GM18858 (cell line): ENCODE results near the gene NOX3.
A peak's percentile ranks its signal among the peaks of the same experiment; 100 is the strongest.
"Not testable (repeated sequence)": the region's sequence is repeated elsewhere in the genome, so short reads cannot be mapped to it uniquely, and the experiment has no call there.

ENCODE experiments used
- ATAC-seq: cut with Tn5 transposase; IDR thresholded peaks from one replicate; pipeline ENCODE4 v1.9.1; 2021; ENCODE audit not compliant: unreplicated experiment

The NOX3 gene, protein sequence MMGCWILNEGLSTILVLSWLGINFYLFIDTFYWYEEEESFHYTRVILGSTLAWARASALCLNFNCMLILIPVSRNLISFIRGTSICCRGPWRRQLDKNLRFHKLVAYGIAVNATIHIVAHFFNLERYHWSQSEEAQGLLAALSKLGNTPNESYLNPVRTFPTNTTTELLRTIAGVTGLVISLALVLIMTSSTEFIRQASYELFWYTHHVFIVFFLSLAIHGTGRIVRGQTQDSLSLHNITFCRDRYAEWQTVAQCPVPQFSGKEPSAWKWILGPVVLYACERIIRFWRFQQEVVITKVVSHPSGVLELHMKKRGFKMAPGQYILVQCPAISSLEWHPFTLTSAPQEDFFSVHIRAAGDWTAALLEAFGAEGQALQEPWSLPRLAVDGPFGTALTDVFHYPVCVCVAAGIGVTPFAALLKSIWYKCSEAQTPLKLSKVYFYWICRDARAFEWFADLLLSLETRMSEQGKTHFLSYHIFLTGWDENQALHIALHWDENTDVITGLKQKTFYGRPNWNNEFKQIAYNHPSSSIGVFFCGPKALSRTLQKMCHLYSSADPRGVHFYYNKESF

GRCh38 chr6:155455766-155456165, at the start of gene NOX3:
Gene NOX3, minus strand, starts transcription at chr6:155455839. Its CDS starts 39 bp downstream, at chr6:155455800.
- no peak for ATAC-seq

GRCh38 chr6:155504848-155505607, 49.4 kb upstream of the NOX3 start:
- ATAC-seq = no peak

DNA sequence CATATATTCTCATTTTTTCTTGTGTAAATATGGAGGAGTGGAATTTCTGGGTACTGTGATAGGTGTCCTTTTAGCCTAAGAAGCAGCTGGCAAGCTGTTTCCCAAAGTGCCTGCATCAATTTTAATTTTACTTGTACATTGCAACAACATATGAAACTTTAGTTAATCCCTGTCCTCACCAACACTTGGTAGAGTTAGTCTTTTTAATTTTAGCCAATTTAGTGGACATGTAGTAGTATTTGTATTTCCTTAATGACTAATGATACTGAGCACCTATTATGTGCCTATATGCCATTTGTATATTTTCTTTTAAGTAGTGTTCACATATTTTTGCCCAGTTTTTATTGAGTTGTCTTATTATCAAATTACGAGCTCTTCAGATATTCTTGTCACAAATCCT, 46.8 kb upstream of the NOX3 start:
- ATAC-seq = no peak

DNA sequence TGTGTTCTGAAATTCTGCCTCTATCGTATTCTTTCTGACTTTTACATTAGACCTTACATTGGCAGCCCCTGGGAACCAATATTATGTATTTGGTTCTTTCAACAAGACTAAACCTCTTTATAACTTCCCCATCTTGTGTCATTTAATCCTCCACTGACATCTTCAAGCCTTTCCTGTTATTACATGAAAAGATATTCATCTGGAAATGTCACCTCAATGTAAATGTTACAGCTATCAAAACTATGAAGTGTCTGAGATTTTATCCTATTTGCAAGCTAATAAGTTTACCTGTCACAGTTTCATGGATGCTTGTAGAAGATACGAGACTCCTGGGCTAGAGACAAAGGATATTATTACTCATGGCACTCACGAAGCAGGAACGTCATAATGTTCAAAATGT, 43.9 kb upstream of the NOX3 start:
- ATAC-seq = no peak

DNA sequence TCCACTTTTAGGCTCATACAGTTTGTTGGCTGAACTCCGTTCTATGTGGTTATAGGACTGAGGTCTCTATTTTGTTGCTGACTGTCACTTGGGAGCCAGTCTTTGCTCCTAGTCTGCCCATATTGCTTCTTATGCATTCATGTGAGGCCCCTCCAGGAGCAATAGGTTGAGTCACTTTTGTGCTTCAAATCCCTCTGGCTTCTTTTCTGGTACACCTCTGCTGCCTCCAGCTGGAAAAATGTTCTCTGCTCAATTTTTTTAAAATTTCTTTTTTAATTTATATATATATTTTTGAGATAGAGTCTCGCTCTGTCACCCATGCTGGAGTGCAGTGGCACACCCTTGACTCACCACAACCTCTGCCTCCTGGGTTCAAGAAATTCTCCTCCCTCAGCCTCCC, 42.7 kb upstream of the NOX3 start:
- no peak for ATAC-seq

- ATAC-seq = no peak
These were observed 41.6 kb upstream of the NOX3 start for GRCh38 chr6:155497273-155497672.

GRCh38 chr6:155495011-155495768, 39.6 kb upstream of the NOX3 start:
- ATAC-seq = no peak

- ATAC-seq = peak; percentile 72
These were observed 38.1 kb upstream of the NOX3 start for GRCh38 chr6:155493694-155494143.

DNA sequence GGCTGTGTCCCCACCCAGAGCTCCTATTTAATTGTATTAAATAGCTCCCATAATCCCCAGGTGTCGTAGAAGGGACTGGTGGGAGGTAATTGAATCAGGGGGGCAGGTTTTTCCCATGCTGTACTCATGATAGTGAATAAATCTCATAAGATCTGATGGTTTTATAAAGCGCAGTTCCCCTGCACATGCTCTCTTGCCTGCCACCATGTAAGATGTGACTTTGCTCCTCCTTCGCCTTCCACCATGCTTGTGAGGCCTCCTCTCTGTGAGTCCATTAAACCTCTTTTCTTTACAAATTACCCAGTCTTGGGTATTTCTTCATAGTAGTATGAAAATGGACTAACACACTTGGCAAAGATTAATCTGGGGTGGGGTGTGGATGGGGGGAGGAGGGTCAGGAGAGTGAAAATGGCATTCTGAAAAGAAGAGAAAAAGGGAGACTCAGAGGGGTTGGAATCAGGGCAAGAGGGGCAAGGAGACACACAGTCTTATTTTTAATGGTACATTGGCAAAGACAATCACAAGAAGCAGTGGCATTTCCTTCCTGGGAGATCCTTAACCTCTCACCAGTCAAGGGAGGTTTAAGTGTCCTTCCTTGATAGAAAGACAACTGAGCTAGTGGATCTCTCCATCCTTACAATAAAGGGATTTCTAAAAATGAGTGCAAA, 37.5 kb upstream of the NOX3 start:
- ATAC-seq = no peak

- ATAC-seq = no peak
These were observed 36.6 kb upstream of the NOX3 start for GRCh38 chr6:155492061-155492735.

- ATAC-seq = no peak
These were observed 35.8 kb upstream of the NOX3 start for GRCh38 chr6:155491421-155491820.

GRCh38 chr6:155488197-155488596, 32.6 kb upstream of the NOX3 start:
- ATAC-seq = not testable (repeated sequence)

GRCh38 chr6:155487371-155488130, 31.9 kb upstream of the NOX3 start:
- no peak for ATAC-seq

- ATAC-seq = no peak
These were observed 31.2 kb upstream of the NOX3 start for GRCh38 chr6:155486721-155487294.

DNA sequence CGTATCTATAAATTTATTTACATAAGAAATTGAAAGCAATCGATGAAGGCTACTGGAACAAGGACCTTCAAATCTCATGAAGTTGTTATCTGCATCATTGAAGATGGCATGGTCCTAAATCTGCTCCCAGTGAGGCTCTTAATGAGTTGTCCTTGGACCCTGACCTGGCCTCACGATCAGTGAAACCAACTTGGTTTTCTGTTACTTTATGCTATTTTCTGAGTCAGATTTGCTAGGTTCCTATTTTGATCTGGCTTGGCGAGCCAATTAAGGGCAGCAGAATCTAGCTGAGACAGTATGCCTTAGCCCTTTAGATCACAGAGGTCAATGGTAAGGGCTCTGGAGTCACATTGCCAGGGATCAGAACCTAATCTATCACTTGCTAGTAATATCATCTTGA, 30.1 kb upstream of the NOX3 start:
- ATAC-seq = no peak

DNA sequence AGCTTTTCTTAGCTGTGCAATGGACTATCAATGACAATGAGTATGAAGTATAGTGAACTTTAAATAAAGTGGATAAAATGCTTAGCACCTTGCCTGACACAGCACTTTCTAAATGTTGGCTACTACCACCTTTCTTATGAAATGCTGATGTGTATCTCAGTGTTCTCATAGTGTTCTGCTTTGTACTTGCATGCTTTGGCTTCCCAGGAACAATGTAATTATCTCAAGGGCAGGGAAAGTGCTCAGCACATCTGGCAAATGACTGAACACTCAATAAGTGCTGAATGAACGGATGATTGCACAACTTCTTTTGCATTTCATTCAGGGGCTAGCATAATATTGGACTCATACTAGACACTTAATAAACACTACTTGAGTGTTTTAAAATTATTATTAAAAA, 28.2 kb upstream of the NOX3 start:
- ATAC-seq = no peak

DNA sequence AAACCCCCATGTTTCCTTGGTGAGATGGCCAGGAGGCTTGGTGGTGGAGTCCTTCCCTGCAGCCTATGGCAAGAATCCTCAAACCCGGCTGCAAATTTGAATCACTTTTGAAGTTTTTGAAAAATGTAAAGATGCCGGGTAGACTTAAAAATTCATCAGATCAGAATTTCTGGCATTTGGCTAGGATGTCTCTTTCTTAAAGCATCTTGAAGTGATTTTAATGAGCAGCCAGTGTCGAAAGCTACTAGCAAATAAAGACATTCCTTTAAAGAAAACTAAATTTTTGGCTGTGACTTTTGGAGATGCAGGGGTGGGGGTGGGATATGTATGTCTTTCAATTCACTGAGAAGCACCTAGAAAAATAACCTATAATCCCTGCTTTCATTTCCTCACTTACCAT, 25.6 kb upstream of the NOX3 start:
- ATAC-seq = no peak

GRCh38 chr6:155473741-155474140, 18.1 kb upstream of the NOX3 start:
- no peak for ATAC-seq

GRCh38 chr6:155472886-155473285, 17.2 kb upstream of the NOX3 start:
- no peak for ATAC-seq
